ACHN (cell line): Measurements from ENCODE around the gene PRKAR1B.

Source experiments
- DNase-seq: peaks from one replicate; pipeline ENCODE4 v3.0.0-alpha.2; 2015
- in situ Hi-C: cut with HindIII; loops from 2 replicates; pipeline ENCODE4 v1.10.0; 2017; ENCODE audit warnings: low sequenced_read_pairs, low pct_ligation_motif_present, low pct_unique_long_range_greater_than_20kb

Gene PRKAR1B

GRCh38 chr7:550881-551614 lies 176.0 kb downstream of the PRKAR1B start:
- in situ Hi-C loops = no loop called here

GRCh38 chr7:549891-550625 lies 177.0 kb downstream of the PRKAR1B start:
- no peak for DNase-seq
- in situ Hi-C loops = no loop called here

More at GRCh38 chr7:550881-551614, 176.0 kb downstream of the PRKAR1B start:
- DNase-seq = no peak

- in situ Hi-C loops = no loop called here
Measured at GRCh38 chr7:549066-549890, 177.8 kb downstream of the PRKAR1B start.

GRCh38 chr7:548401-548800 lies 178.7 kb downstream of the PRKAR1B start:
- no peak for DNase-seq
- in situ Hi-C loops = no loop called here

More at GRCh38 chr7:549066-549890, 177.8 kb downstream of the PRKAR1B start:
- no peak for DNase-seq

DNA sequence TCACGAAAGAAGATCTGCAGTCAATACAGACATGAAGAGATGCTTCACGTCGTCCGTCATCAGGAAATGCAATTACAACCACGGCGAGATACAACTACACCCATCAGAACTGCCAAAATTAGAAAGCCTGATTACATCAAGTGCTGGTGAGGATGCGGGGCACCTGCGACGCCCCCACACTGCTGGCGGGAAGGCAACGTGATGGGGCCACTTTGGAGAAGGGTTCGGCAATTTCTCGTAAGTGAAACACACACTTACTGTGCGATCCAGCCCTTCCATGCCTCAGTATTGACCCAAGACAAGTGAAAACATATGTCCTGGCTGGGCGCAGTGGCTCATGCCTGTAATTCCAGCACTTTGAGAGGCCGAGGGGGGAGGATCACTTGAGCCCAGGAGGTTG lies 181.6 kb downstream of the PRKAR1B start:
- in situ Hi-C loops = no loop called here
- no peak for DNase-seq

DNA sequence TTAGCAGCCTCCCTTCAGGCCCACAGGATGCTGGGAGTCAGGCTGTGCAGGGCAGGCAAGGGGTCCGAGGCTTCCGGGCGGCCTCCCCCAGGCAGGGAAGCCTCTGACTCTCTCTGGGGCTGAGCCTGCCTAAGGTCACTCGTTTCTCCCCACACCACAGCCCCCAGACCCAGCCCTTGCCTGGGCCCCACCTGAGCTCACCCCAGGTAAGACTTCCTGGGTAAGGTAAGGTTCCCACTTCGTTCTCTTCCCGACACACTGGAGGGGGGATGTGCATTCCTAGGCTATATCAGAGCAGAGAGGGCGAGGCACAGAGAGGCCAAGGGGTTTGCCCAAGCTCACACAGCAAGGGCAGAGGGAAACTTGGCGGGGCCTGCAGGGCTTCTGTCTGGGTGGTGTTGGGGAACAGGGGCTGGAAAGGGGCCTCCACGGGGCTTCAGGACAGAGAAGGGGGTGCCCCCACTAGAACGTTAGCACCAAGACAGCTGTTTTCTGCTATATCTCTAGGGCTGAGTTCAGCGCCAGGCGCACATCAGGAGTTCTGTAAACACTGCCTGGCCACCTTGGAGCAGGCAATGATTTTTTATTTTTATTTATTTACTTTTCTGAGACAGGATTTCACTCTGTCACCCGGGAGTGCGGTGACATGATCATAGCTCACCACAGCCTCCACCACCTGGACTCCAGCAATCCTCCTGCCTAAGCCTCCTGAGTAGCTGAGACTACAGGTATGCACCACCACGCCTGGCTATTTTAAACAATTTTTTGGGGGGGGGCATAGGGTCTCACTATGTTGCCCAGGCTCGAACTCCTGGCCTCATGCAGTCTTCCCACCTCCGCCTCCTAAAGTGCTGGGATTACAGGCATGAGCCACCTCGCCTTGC lies 182.5 kb downstream of the PRKAR1B start:
- no peak for DNase-seq
- in situ Hi-C loops = no loop called here

- no peak for DNase-seq
- in situ Hi-C loops = no loop called here
Measured at GRCh38 chr7:543501-544337, 183.4 kb downstream of the PRKAR1B start.

DNA sequence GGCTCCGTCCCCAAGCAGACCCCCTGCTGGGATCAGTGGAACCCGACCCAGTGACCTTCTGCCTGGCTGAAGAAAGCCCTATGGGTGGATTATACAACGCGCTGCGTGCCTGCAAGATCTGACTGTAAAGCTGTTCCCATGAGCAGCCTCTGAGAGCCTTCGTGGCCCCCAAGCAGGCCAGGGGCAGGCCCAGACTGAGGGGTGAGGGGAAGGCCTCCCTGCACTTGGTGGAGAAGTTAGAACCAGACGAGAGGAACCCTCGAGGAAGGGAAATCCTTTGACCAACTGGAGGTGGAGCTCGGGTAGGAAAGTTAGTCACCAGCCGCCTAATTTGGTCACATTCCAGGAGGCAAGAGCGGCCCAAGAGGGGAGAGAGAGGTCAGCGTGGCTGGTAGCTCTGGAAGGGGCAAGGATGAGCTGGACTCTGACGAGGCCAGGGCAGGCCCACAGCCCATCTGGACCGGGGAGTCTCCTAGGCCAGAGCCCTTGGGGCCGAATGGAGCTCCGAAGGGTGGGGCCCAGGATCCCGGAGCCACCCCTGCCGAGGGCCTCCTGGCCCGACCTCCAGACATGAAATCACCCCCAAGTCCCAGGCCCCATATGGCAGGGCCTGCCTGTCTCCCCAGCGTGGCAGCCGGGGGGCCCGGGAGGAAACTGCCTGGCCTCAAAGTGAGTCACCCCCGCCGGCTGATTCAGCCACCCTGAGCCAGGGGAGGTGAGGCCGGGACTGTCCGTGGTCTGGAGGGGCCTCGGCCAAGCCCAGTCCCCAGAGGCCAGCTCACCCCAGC lies 184.2 kb downstream of the PRKAR1B start:
- in situ Hi-C loops = no loop called here
- peak; percentile 95 for DNase-seq

DNA sequence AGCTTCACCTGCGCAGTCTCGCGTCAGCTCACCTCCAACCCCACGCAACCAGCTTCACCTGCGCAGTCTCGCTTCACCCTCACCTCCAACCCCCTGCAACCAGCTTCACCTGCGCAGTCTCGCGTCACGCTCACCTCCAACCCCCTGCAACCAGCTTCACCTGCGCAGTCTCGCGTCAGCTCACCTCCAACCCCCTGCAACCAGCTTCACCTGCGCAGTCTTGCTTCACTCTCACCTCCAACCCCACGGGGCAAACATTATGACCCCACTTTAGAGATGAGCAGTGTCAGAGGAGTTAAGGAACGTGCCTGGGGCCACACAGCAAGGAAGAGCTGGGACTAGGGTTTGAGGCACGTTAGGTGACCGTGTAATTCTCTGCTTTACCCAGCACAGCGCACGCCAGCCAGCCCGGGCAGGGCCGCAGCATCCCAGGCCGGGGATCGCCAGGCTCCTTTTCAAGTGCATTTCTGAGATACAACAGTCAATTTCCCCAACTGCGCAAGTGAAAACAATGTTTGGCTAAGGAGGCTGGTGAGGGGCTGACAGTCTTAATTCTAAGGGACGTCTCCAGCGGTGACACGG lies 184.9 kb downstream of the PRKAR1B start:
- in situ Hi-C loops = no loop called here

DNA sequence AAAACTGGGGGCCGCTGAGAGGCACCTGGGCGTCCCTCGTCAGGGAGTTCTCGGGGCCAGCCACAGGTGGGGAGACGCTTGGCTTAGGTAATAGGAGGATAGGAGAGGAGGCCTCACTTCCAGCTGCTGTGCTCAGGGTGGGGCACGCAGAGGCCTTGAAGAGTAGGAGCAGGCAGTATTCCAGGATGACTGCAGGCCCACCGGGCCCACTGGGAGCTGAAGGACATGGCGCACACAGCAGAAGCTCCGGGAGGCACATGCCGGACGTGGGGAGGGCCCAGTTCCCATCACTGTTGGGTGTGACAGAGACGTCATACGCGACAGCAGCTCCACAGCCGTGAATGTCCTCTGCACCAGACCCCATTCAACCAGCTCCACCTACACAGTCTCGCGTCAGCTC lies 185.4 kb downstream of the PRKAR1B start:
- in situ Hi-C loops = no loop called here
- DNase-seq = no peak

More for the DNA sequence above, 184.9 kb downstream of the PRKAR1B start:
- no peak for DNase-seq

GRCh38 chr7:540997-541396 lies 186.1 kb downstream of the PRKAR1B start:
- DNase-seq = no peak
- in situ Hi-C loops = no loop called here

DNA sequence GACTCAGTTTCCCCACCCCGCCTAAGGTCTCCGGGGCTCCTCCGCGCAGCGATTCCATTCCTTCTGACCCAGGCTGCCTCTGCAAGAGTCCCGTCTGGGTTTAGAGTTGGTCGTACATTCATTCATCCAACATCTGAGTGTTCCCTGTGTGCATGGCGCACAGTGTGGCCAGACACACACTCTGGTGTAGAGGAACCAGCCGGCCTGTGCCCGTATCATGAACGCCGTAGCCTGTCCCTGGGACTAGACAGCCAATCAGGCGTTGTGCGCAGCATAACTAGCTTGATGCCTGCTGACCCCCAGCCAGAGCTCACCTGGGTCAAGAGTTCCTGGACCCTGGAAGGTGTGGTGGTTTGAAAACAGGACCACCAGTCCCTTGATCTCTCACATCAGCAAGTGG lies 186.5 kb downstream of the PRKAR1B start:
- no peak for DNase-seq
- in situ Hi-C loops = no loop called here

DNA sequence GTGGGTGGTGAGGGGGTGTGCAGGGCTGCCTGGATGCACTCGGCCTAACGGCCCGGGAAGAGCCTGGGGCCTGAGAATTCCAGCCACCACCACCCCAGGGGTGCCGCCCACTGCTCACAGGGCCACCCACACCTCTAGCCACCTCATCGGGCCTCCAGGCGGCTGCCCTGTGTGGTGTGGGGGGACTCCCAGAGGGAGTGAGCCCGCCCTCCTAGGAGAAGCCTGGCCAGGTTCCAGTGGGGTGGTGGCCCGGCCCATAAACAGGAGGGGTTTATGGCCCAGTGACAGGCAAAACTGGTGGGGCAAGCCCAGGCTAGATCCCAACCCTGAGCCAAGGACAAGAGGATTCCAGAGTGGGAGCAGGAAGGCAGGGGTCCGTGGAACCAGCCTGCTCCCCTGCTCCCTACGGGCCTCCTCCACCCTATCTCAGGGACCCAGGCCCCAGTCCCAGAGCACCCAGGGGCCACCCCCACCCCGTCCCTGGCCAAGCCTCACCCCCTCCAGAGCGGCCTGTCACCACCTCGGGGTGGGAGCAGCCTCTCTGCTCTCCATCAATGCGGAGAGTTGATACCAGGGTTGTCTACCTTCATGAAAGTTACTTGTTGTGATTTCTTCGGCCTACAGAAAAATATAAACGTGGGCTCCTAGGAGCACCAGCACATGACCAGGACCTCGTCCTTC lies 187.2 kb downstream of the PRKAR1B start:
- in situ Hi-C loops = no loop called here
- DNase-seq = peak; percentile 87

DNA sequence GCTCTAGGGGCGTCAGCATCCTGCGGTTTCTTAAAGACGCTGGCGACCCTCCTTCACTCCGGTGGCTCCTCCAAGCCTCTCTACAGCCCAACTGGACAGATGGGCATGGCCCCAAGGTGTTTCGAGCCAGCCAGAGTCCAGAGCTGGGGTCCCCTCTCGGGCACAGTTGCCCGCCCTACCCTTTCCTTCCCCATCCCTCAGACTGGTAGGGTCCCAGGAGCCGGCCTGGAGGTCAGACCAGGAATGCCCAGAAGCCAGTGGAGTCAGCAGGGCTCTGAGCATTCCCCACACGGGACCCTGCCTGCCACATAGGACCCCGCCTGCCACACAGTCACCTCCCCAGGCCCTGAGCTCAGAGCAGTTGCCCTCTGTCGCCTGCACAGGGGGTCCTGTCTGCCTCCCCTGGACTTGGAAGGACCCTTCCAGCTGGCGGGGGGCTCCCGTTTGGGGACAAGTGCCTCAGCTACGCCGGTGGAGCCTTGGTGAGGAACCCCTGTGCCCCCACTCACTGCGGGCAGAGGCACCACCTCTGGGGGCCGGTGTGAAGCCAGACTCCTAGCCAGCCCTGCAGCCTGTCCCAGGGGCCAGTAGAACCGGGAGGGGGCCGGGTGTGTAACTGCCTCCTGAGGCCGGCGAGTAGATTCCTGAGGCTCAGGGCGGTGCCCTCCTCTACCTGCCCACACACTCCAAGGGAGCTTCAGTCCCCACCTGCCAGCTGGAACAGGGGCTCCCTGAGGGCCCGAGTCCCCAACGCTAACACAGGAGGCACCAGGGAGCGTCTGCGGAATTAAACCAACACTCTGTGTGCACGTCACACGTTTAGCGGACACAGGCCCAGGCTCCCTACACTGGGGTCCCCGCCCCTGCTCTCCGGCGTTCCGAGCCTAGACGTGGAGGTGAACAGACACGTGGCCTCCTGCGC lies 188.1 kb downstream of the PRKAR1B start:
- DNase-seq = peak; percentile 29
- in situ Hi-C loops = no loop called here
